ENCODE results near the gene STAT3. TPM values are rescaled to one million over a fixed set of nuclear protein-coding genes. Genes with fewer than 3 reads are reported as not detected.

The STAT3 gene
- polyA plus RNA-seq, 1 of the 3 experiments (the other 2 are of a cell fraction) = 35.7 TPM

DNA sequence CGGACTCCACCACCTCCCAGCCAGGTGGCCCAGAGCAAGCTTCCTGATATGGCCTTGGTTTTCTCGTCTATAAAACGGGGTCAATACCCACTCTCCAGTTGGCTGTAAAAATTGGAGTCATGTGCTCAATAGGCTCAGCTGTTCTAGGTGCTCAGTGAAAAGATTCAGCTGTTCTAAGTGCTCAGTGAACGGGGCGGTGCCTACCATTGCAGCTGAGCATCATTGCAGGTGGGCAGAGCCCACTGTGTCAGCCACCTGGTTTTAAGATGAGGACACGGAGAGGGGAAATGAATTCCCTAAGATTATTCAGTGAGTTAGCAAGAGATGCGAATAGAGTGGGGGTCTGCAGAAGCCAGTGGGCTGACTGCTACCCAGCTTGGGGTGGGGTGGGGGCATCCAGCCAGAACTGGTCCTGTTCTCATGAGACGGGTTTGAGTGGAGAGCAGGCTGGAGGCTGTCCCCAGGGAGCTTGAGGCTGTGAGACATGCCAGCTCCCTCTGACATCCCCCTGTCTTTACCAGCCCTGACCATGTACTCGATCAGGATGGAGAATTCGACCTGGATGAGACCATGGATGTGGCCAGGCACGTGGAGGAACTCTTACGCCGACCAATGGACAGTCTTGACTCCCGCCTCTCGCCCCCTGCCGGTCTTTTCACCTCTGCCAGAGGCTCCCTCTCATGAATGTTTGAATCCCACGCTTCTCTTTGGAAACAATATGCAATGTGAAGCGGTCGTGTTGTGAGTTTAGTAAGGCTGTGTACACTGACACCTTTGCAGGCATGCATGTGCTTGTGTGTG lies 78.1 kb downstream of the STAT3 start:
- POLR2A ChIA-PET = interaction anchor here (0.6 kb wide), 1 partner anchor 62 kb away, joined by 3 read pairs; no protein-coding TSS in a partner anchor

DNA sequence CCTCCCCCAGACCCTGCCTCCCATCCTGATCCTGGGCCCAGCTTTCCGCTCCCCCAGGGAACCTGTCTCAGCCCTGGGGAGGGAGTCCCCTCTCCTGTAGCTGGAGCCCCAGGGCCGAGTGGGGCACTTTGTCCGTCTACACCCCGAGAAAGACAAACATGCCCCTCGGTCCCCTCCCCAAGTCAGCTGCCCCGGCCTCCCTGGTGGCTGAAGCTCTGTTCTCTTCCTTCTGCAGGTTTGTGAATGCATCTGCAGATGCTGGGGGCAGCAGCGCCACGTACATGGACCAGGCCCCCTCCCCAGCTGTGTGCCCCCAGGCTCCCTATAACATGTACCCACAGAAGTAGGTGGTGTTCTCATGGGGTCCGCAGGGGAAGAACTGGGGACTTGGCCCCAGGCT lies 79.1 kb downstream of the STAT3 start:
- CTCF ChIA-PET = interaction anchor here (0.7 to 26.2 kb wide), 7 partner anchors 7 to 285 kb away, joined by 3 to 683 read pairs (median 3); no protein-coding TSS in a partner anchor
- peaks cover 5 to 11% of the 10 kb centered on the region in 2 experiments for H3K36me3 ChIP-seq (replicated peaks in 1 of 2; ENCODE audit: control insufficient read depth in 1 of 2, insufficient read depth in 2 of 2, low read length in 1 of 2)
- no peaks in the 10 kb centered on the region for H3K79me2 ChIP-seq (ENCODE audit: insufficient read depth)
- no peaks in the 10 kb centered on the region for H3K9me3 ChIP-seq
- DNase-seq = no peak
- H3K27me3 ChIP-seq (ENCODE audit: insufficient read depth) = no peaks in the 10 kb centered on the region
- H3F3A ChIP-seq (replicated peaks; ENCODE audit: insufficient read depth) = peaks cover 8% of the 10 kb centered on the region
- H3K9ac ChIP-seq = no peak overlapping the region
- no peak overlapping the region for H3K4me3 ChIP-seq (ENCODE audit: low read depth in 2 of 2, low read length in 1 of 2)
- TF ChIP-seq NFIC (IDR thresholded peaks at IDR 0.05; ENCODE audit: borderline replicate concordance) = no peak
- no peak for TF ChIP-seq CHD2 (IDR thresholded peaks at IDR 0.05; ENCODE audit: low read length, partially characterized antibody)
- no peak for TF ChIP-seq FOXJ3 (CRISPR knock-in tag; IDR thresholded peaks at IDR 0.05)
- no peak for TF ChIP-seq GATA2 (CRISPR knock-in tag; IDR thresholded peaks at IDR 0.05)
- no peak for TF ChIP-seq EP300 (IDR thresholded peaks at IDR 0.05; ENCODE audit: borderline replicate concordance in 1 of 2, low read depth in 1 of 2, low read length in 1 of 2)
- TF ChIP-seq, protein P1, sequence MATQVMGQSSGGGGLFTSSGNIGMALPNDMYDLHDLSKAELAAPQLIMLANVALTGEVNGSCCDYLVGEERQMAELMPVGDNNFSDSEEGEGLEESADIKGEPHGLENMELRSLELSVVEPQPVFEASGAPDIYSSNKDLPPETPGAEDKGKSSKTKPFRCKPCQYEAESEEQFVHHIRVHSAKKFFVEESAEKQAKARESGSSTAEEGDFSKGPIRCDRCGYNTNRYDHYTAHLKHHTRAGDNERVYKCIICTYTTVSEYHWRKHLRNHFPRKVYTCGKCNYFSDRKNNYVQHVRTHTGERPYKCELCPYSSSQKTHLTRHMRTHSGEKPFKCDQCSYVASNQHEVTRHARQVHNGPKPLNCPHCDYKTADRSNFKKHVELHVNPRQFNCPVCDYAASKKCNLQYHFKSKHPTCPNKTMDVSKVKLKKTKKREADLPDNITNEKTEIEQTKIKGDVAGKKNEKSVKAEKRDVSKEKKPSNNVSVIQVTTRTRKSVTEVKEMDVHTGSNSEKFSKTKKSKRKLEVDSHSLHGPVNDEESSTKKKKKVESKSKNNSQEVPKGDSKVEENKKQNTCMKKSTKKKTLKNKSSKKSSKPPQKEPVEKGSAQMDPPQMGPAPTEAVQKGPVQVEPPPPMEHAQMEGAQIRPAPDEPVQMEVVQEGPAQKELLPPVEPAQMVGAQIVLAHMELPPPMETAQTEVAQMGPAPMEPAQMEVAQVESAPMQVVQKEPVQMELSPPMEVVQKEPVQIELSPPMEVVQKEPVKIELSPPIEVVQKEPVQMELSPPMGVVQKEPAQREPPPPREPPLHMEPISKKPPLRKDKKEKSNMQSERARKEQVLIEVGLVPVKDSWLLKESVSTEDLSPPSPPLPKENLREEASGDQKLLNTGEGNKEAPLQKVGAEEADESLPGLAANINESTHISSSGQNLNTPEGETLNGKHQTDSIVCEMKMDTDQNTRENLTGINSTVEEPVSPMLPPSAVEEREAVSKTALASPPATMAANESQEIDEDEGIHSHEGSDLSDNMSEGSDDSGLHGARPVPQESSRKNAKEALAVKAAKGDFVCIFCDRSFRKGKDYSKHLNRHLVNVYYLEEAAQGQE (IDR thresholded peaks at IDR 0.05; ENCODE audit: low read depth, low read length) = no peak
- TF ChIP-seq POLR2AphosphoS5 (IDR thresholded peaks at IDR 0.05; ENCODE audit: low read depth, low read length) = no peak
- peaks cover 0 to 15% of the 10 kb centered on the region in 2 experiments; a peak in 2 of 4 replicates for H3K4me1 ChIP-seq (ENCODE audit: control insufficient read depth in 1 of 2, insufficient read depth in 2 of 2, low read depth in 1 of 2, low read length in 1 of 2)
- no peak overlapping the region for H3K4me2 ChIP-seq
- POLR2A ChIA-PET = interaction anchor here (0.6 to 0.7 kb wide), 2 partner anchors 61 to 222 kb away, joined by 3 read pairs; no protein-coding TSS in a partner anchor
- 91% methylated on average over 8 of the region's 9 CpGs for WGBS (ENCODE audit: low lambda C conversion rate)
- H2AFZ ChIP-seq (ENCODE audit: low read depth) = no peak overlapping the region
- H3K27ac ChIP-seq (ENCODE audit: low read depth in 2 of 2, low read length in 1 of 2) = no peak overlapping the region
- H3K9me2 ChIP-seq = no peaks in the 10 kb centered on the region
- no peaks in the 10 kb centered on the region for H4K20me1 ChIP-seq (ENCODE audit: insufficient read depth)

More for the DNA sequence above, 78.1 kb downstream of the STAT3 start:
- no peaks in the 10 kb centered on the region for H3K27me3 ChIP-seq (ENCODE audit: insufficient read depth)
- H3K4me1 ChIP-seq (ENCODE audit: control insufficient read depth in 1 of 2, insufficient read depth in 2 of 2, low read depth in 1 of 2, low read length in 1 of 2) = peaks cover 0 to 15% of the 10 kb centered on the region in 2 experiments; a peak in 2 of 4 replicates
- TF ChIP-seq, protein P2, sequence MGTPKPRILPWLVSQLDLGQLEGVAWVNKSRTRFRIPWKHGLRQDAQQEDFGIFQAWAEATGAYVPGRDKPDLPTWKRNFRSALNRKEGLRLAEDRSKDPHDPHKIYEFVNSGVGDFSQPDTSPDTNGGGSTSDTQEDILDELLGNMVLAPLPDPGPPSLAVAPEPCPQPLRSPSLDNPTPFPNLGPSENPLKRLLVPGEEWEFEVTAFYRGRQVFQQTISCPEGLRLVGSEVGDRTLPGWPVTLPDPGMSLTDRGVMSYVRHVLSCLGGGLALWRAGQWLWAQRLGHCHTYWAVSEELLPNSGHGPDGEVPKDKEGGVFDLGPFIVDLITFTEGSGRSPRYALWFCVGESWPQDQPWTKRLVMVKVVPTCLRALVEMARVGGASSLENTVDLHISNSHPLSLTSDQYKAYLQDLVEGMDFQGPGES (IDR thresholded peaks at IDR 0.05; ENCODE audit: low read depth, low read length) = no peak
- TF ChIP-seq EP300 (IDR thresholded peaks at IDR 0.05; ENCODE audit: borderline replicate concordance in 1 of 2, low read depth in 1 of 2, low read length in 1 of 2) (no peak), JUND (IDR thresholded peaks at IDR 0.05) (no peak), SIN3A (IDR thresholded peaks at IDR 0.05; ENCODE audit: borderline replicate concordance, low read depth, low read length) (no peak), MEF2A (IDR thresholded peaks at IDR 0.05; ENCODE audit: borderline replicate concordance, low read depth) (no peak), RXRA (IDR thresholded peaks at IDR 0.05; ENCODE audit: borderline replicate concordance, low read depth) (no peak)
- no peak overlapping the region for H3K4me3 ChIP-seq (ENCODE audit: low read depth in 2 of 2, low read length in 1 of 2)
- H3K27ac ChIP-seq (ENCODE audit: low read depth in 2 of 2, low read length in 1 of 2) = no peak overlapping the region
- no peaks in the 10 kb centered on the region for H4K20me1 ChIP-seq (ENCODE audit: insufficient read depth)
- H3K9me3 ChIP-seq = no peaks in the 10 kb centered on the region
- 94% methylated on average over 18 of the region's 19 CpGs for WGBS (ENCODE audit: low lambda C conversion rate)
- no peaks in the 10 kb centered on the region for H3K9me2 ChIP-seq
- CTCF ChIA-PET = interaction anchor here (1.0 to 26.2 kb wide), 7 partner anchors 8 to 286 kb away, joined by 3 to 683 read pairs (median 5); no protein-coding TSS in a partner anchor
- no peak overlapping the region for H2AFZ ChIP-seq (ENCODE audit: low read depth)
- peaks cover 5 to 17% of the 10 kb centered on the region in 2 experiments for H3K36me3 ChIP-seq (replicated peaks in 1 of 2; ENCODE audit: control insufficient read depth in 1 of 2, insufficient read depth in 2 of 2, low read length in 1 of 2)
- H3K79me2 ChIP-seq (ENCODE audit: insufficient read depth) = no peaks in the 10 kb centered on the region
- H3K9ac ChIP-seq = no peak overlapping the region
- H3F3A ChIP-seq (replicated peaks; ENCODE audit: insufficient read depth) = peaks cover 14% of the 10 kb centered on the region
- no peak for DNase-seq
- H3K4me2 ChIP-seq = no peak overlapping the region
